ELF-1 (cell line): Measurements from ENCODE around the gene RABGGTA.
"Not testable (repeated sequence)": the region's sequence is repeated elsewhere in the genome, so short reads cannot be mapped to it uniquely, and the experiment has no call there.

Source experiments
- DNase-seq: peaks from one replicate; pipeline ENCODE4 v3.0.0-alpha.2; 2016; ENCODE audit warnings: low read depth, low spot score

The RABGGTA gene

DNA sequence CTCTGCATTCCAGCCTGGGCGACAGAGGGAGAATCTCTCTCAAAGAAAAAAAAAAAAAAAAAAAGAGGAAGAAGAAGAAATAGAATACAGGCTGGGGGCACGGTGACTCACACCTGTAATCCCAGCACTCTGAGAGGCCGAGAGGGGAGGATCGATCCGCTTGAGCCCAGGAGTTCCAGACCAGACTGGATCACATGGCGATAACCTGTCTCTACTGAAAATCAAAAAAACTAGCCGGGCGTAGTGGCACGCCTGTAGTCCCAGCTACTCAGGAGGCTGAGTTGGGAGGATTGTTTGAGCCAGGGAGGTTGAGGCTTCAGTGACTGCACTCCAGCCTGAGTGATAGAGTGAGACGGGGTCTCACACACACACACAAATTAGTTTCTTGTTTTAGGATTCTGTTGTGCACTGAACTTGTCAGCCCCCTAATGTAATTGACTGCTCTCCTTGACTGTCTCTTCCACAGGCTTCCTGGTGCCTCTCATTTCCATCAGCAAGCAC lies 28.0 kb downstream of the RABGGTA start:
- no peak for DNase-seq

GRCh38 chr14:24241829-24242443 lies 29.5 kb downstream of the RABGGTA start:
- DNase-seq, result peak; percentile 97

GRCh38 chr14:24240110-24240918 lies 31.1 kb downstream of the RABGGTA start:
- DNase-seq, result no peak

DNA sequence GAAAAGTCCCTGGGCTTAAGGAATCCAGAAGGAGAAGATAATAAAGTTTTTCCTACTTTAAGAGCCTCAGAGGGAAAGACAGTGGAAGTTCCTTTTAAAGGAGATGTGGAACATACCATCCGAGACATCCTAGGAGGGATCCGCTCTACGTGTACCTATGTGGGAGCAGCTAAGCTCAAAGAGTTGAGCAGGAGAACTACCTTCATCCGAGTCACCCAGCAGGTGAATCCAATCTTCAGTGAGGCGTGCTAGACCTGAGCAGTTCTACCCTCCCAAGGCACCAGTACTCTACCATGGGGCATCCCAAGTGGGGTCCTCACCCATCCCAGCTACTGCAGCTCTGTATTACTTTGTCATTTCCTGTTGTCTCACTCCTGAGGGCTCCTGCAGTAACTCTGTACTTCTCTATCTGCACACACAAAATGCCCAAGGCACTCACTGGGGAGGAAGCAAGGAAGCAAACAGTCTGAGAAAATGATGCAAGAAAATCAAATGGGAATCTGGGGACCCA lies 32.8 kb downstream of the RABGGTA start:
- no peak for DNase-seq

- no peak for DNase-seq
Measured at GRCh38 chr14:24238123-24238522, 33.3 kb downstream of the RABGGTA start.

DNA sequence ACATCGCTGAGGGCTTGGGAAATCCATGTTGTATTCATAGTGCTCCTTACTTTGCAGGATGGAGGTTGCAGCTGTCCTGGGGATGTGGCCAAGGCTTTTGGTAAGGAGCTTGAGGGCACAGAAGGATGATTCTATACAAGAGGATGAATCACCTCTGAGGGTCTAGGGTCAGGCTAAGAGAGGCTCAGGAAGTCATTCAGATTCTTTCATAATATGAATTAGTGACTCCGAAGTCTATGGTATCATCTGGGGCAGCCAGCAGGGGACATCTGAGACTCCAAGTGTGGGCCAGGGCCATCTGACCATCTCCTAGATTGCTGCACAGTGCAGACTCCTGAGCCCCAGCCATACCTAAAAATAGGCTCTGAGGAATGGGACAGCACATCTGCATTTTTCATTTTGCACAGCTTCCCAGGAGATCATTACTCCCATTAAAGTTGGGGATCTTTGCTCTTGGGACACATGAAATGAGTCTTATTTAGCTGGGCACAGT lies 33.9 kb downstream of the RABGGTA start:
- no peak for DNase-seq

DNA sequence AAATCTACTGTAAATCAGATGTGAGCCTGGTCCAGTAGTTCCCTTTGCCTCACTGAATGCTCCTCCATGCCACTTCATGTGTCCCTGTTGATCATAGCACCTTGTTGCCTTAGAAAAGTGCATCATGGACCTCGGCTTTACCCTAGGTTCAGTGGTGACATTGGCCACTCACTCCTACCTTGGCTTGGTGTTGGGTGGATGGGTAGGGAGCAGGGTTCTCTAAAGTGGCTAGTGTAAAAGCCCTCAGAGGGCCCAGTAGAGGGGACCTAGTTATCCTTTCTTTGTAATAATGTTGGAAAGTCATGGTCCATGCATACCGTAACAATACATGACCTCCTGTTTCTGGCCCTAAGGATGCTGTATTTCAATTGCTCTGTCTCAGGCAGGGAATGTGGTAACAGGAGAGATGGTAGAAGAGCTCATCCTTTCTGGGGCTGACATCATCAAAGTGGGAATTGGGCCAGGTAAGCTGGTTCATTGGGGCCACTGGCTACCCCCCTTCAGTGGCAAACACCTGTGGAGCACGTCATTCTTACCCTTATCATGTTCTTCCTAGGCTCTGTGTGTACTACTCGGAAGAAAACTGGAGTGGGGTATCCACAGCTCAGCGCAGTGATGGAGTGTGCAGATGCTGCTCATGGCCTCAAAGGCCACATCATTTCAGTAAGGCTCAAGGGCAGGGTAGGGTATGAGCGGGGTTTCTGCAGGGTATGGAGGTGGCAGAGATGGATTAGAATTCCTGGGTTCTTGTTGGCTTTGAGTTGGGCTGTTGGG lies 34.5 kb downstream of the RABGGTA start:
- DNase-seq, result no peak

DNA sequence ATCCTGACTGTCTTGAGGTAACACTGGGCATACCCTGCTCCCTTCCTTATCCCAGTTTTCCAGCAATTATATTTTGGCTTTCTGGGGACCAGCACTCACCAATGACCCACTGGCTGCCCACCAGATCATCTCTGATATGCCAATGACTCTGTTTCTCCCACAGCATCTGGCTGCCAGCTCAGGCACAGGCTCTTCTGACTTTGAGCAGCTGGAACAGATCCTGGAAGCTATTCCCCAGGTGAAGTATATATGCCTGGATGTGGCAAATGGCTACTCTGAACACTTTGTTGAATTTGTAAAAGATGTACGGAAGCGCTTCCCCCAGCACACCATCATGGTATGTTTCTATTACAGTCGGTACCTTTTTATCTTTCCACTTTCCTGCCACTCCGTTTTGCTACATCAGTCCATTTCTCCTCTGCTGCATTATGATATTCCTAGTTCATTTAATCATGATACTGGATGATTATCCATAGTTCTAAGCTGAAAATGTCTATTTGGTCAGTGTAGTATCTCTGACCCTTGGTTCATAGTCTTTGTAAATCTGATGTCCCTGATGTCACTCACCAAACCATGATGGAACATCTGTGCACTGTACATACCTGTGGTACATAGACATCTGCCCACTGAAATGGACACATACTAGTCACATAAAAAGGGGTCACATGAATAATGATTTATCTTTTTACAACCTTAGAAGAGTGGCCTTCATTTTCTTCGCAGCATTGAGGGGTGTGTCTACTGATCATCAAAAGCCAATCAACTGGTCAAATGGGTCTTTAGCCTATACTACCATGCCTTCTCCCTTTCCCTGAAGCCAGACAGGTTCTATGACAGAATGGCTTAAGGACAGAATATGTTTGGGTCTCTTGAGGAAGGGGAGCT lies 35.4 kb downstream of the RABGGTA start:
- DNase-seq, result no peak

- no peak for DNase-seq
Measured at GRCh38 chr14:24234095-24235005, 37.0 kb downstream of the RABGGTA start.

DNA sequence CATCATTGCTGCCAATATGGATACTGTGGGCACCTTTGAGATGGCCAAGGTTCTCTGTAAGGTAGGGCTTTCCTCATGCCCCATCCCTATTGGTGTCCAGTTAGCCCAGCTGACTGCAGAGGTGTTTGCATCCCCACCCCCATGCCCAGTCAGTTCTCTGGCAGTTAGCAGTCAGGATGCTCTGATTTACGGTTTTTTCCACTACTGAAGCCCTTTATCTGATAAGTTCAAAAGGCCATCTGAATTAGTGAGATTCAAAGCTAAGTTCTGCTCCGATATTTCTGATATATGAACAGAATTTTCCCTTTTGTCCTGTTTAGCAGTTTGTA lies 37.9 kb downstream of the RABGGTA start:
- DNase-seq, result no peak

DNA sequence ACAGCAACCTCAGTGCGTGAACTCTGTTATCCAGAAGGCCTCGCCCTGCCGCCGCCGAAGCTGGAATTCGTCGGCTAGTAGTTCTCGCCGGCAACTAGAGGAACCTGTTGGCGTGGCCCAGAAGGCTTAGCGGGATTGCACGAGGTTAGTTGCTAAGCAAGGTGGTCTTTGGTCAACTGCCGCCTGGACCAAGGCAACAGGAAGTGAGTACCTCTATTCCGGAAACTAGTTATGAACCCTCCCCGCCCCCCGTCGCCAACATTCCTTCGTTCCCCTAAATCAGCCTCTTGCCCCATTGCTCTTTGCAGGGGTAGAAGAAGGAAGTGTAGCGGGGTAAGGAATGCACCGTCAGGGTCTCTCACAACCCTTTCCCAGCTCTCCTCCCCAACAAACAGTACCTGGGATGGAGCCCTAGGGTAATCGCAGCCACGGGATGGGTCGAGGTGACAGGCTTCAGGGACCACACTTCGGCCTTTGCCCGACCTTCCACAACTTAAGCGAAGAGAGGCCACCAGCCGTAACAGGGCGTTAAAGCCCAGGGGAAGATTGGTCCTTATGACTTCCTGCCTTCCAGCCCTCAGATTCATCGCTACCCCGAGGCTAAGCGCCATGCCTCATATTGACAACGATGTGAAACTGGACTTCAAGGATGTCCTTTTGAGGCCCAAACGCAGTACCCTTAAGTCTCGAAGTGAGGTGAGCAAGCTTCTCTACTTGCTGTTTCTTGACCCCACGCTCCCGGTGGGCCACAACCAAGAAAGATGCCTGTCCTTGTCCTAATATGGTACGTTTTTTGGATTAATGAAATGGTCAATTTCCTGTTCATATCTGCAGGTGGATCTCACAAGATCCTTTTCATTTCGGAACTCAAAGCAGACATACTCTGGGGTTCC lies 38.5 kb downstream of the RABGGTA start, which contains the start of gene GMPR2:
TSS of gene GMPR2 (plus strand) at position 285 of the 893 bp plus-strand sequence. CDS start at position 610, 325 bp downstream.
- DNase-seq, result no peak

- peak; percentile 95 for DNase-seq
Measured at GRCh38 chr14:24232121-24232644, 39.2 kb downstream of the RABGGTA start, which contains the start of gene NEDD8. Gene NEDD8 (minus strand): TSS chr14:24232367. CDS start chr14:24232267, 100 bp downstream.

GRCh38 chr14:24231263-24232120 lies 39.9 kb downstream of the RABGGTA start:
- no peak for DNase-seq

GRCh38 chr14:24228902-24229301 lies 42.5 kb downstream of the RABGGTA start:
- no peak for DNase-seq

GRCh38 chr14:24226473-24226872 lies 44.9 kb downstream of the RABGGTA start:
- no peak for DNase-seq

GRCh38 chr14:24224618-24225071 lies 46.8 kb downstream of the RABGGTA start:
- DNase-seq, result no peak

DNA sequence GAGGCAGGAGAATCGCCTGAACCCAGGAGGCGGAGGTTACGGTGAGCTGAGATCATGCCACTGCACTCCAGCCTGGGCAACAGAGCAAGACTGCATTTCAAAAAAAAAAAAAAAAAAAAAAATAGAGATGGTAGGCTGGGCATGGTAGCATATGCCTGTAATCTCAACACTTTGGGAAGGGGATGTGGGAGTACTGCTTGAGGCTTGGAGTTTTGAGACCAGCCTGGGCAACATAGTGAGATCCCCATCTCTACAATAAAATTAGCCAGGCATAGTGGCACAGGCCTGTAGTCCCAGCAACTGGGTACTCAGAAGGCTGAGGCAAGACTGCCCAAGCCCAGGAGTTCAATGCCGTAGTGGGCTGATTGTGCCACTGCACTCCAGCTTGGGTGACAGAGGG lies 48.4 kb downstream of the RABGGTA start:
- DNase-seq, result not testable (repeated sequence)
